ENCODE results near the gene TTC21A.

The TTC21A gene

DNA sequence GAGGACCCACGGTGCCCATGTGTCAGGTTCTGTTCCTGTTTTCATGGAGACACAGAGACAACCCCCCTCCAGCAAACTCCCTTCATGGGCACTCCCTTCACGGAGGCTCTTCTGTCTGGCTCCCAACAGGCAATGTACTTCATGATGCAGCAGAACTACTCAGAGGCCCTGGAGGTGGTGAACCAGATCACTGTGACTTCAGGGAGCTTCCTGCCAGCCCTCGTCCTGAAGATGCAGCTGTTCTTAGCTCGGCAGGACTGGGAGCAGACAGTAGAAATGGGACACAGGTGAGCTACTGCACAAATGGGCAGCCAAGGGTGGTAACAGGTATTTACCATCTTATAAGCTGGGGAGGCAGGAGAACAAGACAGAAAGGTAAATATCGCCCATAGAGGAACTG is 7.0 kb downstream of the TTC21A start:
- no peak for DNase-seq (ENCODE audit: low read depth in 2 of 2)

DNA sequence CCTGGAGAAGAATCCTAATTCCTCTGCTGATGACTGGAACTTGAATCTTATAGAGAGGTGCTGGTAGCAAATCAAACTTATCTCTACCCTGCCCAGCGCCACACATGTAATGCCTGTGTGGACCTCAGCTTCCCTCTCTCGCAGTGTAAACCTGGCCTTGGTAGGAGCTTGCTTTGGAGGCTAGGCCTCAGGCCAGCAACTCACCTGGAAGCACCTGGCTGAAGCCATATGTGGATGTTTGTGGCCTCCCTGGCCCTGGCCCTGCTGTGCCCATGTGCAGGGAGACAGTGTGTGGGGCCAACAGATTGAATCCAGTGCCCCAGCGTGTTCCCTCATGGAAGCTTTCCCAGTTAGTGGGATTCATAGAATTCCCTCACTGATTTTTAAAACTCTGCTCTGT is 8.4 kb downstream of the TTC21A start:
- no peak for DNase-seq (ENCODE audit: low read depth in 2 of 2)

DNA sequence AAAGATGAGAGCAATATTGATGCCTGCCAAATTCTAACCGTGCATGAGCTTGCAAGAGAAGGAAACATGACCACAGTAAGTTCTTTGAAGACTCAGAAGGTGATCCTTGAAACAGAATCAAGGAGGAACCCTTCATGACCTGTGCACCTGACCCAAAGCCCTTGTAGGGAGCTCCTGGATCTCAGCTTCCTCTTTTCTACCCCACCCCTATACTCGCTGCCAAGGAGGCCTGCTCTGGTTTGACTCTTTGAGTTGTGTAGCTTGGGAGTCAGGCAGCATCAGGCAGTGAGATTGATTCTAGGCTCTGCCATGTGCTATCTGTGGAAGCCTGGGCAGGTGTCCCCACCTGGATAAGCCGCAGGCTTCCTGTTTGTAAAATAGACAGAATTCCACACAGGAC is 10.6 kb downstream of the TTC21A start:
- DNase-seq (ENCODE audit: low read depth in 2 of 2): no peak

DNA sequence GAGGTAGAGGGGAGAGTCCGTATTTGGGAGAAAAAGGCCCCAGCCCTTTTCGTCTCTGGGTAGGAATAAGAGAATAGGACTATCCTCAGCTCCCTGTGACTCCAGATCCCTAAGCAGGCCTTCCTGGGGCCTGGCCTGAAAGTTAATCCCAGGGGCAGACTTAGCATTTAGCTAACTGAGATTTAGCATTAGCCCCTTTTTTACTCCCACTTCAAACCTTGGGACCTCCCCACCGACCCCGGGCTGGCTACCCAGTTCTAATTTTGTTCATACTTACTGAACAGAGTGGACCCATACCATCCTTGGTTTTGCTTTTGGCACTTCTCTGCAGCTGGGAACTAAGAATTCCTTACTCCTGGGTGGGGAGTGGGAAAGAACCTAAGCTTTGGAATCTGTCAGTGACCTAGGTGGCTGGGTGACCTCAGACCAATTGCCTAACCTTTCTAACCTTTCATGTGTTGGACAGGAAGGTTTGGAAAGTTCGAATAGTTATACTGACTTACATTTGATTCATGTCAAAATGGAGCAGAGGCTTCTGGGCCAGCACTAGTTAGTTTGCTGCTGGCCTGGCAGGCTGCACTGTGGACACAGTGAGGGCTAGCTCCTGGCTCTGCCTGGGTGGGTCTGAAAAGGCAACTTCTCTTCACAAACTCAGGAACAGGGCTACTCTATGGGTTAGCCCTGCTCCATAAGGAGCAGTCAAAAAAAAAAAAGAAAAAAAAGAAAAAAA is 11.6 kb downstream of the TTC21A start:
- DNase-seq (ENCODE audit: low read depth in 2 of 2): no peak

DNA sequence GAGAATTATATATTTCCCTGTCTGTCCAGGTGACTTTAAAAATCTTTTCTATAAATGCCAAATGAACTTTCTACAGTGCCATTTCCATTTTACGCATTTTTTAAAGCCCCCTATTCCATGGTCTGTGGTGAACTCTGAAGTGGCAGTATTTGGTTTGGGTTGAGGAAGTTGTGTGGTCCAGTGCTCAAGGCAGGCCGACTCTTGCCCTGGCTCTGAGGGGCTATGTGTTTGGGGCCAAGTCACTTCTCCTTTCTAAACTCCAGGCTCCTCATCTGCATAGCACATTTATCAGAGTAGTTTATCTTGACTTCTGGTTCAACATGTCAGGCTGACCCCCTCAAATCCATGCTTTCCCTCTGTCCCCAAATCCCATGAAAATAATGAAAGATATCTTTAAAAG is 14.1 kb downstream of the TTC21A start:
- no peak for DNase-seq (ENCODE audit: low read depth in 2 of 2)

DNA sequence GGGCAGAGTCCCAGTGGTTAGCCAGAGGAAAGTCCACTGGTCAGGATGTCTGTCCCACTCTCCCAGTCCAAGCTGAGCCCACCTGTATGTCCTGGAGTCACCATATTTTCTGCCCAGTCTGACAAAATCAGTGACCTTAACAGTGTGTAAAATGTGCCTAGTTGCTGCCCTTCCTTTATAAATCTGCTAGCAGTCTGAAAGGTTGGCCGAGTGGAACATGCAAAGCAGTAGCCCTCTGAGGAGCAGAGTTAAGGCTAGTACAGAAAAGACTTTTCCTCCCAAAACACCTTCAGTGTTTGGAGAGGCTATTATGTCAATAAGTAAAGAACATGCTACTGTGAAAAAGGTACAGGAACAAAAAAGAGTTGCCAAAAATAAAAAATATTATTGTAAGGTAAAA is 15.3 kb downstream of the TTC21A start:
- DNase-seq (ENCODE audit: low read depth in 2 of 2): no peak

DNA sequence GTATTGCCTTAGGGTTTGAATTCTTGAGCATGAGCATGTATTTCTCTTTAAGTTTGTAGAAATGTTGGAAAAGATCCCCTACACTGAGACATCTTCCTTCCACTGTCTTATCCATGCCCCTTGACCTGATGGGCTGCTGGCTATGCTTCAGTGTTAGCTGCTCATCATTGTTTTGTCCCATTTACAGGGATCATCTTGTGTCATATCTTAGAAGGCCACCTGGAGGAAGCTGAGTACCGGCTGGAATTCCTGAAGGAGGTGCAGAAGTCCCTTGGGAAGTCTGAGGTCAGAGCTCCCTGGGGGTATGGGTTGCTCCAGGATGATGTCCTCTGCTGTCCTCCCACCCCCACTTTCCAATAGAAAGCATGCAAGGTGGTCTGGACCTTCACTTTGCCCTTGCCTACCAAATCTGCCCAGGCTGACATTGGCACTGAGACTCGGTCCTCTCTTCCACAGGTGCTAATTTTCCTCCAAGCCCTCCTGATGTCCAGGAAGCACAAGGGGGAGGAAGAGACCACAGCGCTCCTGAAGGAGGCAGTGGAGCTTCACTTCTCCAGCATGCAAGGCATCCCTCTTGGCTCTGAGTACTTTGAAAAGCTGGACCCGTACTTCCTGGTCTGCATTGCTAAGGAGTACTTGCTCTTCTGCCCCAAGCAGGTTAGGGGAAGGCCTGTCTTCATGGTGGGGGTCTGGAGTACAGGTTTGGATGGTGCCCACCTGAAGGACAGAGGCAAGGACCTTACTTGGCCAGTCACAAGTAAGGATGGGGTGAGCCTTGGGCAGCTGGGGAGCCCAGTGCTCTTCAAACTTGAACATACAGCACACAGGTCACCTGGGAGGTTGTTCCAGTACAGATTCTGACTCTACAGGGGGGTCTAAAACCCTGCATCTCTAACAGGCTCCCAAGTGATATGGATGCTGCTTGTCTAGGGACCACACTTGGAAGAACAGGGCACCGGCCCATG is 17.7 kb downstream of the TTC21A start:
- DNase-seq (ENCODE audit: low read depth in 2 of 2): no peak

DNA sequence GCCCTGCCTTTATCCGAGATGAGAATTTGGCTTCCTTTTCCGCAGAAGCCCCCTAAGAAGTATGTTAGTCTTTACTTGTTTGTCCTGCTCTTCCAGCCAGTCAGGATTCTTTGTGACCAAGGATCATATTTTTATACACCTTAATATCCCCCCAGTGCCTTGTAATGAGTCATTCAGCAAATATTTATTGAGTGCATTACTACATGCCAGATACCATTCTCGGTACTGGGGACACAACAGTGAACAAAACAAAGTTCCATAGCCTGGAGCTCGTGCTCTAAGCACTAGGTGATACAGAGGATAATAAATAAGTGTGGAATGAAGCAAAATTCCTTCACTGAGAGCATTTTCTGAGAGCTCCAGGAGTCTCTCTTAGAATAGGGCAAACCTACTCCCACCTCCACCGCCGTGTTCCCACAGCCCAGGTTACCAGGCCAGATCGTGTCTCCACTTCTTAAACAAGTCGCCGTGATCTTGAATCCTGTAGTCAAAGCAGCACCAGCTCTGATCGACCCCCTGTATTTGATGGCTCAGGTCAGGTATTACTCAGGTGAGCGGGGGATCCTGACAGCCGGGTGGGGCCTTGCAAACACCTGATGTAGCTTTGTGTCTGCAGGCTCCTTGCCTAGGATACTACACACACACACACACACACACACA is 18.5 kb downstream of the TTC21A start:
- no peak for DNase-seq (ENCODE audit: low read depth in 2 of 2)

DNA sequence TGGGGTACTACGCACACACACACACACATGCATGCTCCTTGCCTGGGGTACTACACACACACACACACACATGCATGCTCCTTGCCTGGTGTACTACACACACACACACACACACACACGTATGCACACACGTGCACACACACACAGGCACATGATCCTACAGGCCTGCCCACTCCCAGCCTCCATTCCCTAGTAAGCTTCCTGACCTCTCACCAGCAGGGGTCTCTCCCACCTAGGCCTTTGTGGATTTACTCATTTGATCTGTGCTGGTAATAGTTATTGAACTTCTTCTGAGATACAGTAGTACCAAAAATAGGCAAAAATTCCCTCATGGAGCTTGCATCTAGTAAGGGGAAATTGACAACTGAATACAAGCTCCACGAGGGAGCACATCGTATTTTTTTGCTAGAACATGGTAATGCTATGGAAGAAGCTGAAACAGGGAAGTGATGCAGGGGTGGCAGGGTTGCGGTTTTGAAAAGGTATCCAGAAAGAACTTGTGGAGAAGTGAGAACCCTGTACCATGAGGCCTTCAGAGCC is 19.1 kb downstream of the TTC21A start:
- DNase-seq (ENCODE audit: low read depth in 2 of 2): no peak

DNA sequence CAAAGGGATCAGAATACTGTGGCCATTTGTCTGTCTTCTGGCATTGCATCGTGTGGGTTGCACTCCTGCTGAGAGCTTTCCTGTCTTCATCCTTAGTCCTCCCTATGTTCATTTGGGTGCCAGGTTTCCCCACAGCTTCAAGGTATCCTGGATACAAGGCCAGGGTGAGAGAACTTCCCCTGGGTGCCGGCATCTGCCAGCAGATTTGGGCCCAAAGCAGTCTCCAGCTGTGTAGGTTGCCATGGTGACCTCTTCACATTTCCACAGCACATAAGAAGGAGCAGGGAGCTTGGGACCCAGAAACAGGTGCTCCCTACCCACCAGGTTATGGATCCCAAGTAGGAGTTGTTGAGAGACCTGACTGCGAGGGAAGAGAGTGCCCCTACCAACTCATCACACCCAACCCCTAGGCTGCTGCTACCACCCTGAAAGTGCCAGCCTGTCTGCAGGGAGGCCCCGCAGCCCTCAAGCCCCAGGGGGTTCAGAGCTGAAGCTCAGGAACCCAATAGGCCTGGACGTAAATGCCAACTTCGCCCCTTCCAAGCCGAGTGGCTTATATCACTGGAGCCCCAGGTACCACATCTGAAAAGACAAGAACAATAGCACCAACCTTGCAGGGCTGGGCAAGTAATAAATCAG is 19.9 kb downstream of the TTC21A start:
- DNase-seq (ENCODE audit: low read depth in 2 of 2): no peak

DNA sequence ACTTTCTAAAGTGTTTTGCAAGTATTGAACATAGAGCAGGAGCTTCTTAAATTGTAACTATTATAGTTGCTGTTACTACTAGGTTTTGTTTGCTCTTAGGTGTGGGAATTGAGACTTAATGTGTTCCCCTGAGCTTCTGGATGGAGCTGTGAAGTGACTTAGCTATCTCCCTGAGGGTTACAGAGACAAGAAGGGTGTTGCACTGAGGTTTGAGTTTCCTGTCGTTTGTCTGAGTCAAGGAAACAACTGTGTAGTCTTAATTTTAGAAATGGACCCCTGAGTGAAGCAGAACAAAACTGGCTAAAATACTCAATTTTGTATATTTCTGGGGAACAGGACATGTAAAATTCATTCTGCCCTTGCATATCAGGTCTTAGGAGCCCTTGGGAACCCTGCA is 20.4 kb downstream of the TTC21A start:
- no peak for DNase-seq (ENCODE audit: low read depth in 2 of 2)

DNA sequence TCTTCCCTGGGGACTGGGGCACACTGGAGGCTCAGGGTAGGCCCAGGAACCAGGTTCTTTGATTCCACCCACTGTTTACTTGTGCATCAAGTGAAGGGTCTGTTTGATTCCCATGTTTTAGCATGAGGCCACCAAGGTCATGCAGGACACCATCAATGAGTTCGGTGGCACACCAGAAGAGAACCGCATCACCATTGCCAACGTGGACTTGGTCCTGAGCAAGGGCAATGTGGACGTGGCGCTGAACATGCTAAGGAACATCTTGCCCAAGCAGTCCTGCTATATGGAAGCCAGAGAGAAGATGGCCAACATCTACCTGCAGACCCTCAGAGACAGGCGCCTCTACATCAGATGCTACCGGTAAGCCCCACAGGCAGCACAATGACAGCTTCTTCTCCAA is 21.5 kb downstream of the TTC21A start:
- no peak for DNase-seq (ENCODE audit: low read depth in 2 of 2)

DNA sequence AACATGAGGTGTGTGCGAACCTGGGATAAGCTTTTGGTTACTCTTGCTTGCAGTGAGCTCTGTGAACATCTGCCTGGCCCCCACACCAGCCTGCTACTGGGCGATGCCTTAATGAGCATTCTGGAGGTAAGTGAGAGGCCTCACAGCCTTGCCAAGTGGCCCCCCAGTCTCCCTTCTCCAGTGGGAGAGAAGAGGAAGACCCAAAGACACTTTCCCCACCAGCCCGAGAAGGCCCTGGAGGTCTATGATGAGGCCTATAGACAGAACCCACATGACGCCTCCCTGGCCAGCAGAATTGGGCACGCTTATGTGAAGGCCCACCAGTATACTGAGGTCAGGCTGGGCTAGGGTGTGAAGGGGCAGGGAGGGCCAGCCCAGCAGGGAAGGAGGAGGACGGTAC is 22.5 kb downstream of the TTC21A start:
- no peak for DNase-seq (ENCODE audit: low read depth in 2 of 2)

DNA sequence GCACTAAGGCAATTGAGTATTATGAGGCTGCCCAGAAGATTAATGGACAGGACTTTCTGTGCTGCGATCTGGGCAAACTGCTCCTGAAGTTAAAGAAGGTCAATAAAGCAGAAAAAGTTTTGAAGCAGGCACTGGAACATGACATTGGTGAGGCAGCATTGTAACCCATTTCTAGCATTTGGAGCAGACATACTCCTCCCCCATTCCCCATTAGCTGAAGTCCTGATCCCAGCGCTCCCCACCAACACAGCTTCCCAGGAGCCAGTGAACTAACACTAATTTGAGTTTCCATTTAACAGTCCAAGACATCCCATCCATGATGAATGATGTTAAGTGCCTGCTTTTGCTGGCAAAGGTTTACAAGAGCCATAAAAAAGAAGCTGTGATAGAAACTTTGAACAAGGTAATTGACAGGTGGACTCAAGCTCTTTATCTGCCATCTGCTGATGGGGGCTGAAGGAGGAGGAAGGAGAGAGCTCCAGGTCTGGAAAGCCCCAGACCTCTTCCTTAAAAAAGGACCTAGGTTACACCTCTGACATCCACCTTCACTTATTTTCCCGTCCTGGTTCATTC is 23.3 kb downstream of the TTC21A start:
- DNase-seq (ENCODE audit: low read depth in 2 of 2): no peak

DNA sequence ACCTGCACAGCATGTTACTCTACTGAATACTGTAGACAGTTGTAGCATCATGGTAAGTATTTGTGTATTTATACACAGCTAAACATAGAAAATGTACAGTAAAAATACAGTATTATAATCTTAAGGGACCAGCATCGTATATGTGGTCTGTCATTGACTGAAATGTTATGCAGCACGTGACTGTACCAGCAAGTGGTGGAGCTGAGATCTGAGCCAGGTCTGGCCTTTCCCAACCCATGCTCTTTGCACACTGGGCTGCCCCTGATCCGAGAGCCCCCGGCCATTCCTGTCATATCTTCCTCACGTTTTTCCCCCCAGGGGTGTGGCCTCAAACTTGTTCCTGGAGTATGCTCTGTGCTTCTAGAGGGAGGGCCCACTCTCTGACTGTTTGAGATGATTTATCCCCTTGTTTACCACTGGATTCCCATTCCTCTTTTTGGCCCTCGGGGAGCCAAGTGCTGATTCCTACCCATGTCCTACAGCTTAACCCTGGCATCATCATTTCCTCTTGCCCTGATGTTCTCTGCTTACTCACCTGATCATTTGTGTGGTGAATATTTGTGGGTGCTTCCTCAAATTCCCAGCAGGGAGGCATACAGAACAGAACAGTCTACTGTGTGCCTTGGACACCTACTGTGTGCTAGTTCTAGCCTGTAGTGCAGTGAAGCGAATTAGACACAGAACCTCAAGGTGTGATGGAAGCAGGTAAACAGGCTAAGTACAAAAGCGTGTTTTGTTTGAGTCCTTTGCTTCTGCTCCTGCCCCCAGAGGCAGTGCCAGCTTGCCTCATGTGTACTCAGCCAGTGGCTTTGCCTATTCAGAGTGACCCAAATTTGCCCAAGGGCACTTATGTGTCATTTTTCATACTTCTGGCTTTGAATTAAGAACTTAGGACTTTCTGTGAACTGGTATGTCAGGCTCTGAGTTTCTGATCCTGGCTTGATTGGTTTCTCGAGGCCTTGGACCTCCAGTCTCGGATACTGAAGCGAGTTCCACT is 24.9 kb downstream of the TTC21A start:
- DNase-seq (ENCODE audit: low read depth in 2 of 2): no peak

DNA sequence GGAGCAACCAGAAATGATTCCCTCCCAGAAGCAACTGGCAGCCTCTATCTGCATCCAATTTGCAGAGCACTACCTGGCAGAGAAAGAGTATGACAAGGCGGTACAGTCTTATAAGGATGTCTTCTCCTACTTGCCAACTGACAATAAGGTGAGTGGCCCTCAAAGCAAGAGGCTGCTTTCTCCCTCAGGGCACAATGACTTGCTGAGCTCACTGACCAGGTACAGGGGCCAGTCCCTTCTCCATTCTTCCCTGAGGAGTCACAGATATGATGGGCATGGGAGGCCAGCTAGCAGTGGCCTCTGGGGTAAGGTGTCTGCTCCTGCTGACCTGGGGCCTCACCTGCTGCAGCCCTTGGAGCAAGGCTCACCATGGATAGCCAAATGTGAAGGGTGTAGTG is 25.6 kb downstream of the TTC21A start:
- no peak for DNase-seq (ENCODE audit: low read depth in 2 of 2)

DNA sequence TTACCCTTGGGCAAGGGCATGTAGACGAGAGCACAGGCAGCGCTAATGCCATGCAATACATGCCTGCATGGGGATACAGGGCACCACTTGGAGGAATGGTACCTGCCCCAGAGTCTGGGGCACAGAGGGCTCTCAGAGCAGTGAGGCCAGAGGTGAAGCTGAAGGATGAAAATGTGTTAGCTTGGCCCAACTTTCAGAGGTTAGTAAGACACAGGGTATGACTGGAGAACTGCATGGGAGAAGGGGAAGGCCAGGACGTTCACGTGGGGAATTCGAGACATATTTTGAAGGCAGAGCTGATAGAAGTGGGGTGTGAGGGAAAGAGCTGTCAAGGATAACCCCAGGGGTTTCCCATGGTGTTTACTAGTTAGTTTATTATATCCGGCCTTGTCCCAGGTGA is 26.3 kb downstream of the TTC21A start:
- DNase-seq (ENCODE audit: low read depth in 2 of 2): no peak

DNA sequence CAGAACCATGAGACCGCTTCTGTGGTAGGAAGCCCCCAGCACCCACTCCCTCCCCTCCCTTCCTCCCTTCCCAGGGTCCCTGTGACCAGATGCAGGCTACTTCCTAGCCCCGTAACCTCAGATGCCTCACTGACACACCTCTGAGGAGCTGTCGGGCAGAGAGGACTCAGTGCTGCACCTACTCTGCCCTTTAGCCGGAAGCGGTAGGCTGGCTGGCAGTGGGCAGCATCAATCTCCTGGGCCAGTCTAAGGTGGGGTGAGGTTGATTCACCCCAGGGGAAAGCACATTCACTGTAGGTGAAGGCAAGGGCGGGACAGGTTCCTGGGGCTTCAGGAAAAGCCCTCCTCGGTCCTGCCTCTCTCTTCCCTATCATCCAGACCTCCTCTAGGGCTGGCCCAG is 26.8 kb downstream of the TTC21A start:
- DNase-seq (ENCODE audit: low read depth in 2 of 2): no peak

DNA sequence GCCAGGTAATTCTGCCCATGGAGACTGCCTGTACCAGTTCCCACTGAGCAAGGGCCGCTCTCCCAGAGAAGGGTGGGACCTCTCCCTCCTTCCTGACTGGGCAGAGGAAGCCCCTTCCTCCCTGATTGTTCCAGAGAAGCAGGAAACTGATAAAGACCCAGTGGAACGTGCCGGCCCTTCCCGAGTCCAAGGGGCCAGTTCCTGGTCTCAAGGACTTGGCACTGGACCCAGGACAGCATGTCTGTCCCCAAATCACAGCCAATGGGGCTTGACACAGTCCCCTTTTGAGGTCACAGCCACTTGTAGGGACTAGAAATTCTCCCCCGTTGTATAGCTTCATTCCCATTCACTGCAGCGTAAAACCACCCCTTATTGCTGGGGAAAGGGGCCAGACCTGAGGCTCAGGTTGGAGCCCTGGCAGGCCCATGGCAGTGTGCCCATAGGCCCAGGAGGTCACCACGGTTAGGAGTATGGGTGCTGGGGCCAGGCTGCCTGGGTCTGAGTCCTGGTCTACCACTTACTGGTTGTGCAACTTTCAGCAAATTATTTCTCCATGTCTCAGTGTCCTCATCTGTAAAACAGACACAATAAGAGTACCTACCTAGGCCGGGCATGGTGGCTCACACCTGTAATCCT is 27.8 kb downstream of the TTC21A start:
- no peak for DNase-seq (ENCODE audit: low read depth in 2 of 2)
